Myocyte (in vitro differentiated cells): ENCODE measurements around the gene ST3GAL5. TPM values are rescaled to one million over a fixed set of nuclear protein-coding genes. Genes with fewer than 3 reads are reported as not detected.
"Not testable (repeated sequence)": the region's sequence is repeated elsewhere in the genome, so short reads cannot be mapped to it uniquely, and the experiment has no call there.

Source experiments
- DNase-seq: peaks from one replicate; pipeline ENCODE4 v3.0.0-alpha.2; 2012; ENCODE audit warnings: low read depth
- total RNA-seq: library from RNA; depleted of rRNA; stranded (reverse); fragments of >200 nt; gene quantifications from 2 replicates; pipeline ENCODE4 v1.2.3, GENCODE V29; 2014

Gene ST3GAL5
- total RNA-seq, 1 donor from 2014 or later, result 46.9 TPM

DNA sequence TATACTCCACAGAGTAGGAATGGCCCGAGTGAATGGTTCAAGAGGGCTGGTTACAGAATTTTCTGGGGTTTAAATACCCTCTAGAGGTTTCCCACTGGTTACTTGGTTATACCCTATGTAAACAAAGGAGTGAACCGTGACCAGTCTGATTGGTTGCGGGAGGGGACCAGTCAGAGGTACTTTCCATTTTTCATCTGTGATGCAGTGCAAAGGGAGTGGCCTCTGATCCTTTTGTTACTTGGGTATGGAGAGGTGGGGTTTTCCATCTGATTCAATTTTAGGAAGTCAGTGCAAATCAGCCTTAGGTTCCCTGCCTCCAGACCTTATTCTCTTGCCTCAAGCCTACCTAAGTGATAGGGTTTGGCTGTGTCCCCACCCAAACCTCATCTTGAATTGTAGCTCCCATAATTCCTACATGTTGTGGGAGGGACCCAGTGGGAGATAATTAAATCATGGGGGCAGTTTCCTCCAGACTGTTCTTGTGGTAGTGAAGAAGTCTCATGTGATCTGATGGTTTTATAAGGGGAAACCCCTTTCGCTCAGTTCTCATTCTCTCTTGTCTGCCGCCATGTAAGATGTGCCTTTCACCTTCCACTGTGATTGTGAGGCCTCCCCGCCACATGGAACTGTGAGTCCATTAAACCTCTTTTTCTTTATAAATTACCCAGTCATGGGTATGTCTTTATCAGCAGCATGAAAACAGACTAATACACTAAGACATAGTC lies 5.9 kb upstream of the ST3GAL5 start:
- DNase-seq, result not testable (repeated sequence)

- peak; percentile 65 for DNase-seq
These were observed 4.9 kb upstream of the ST3GAL5 start for GRCh38 chr2:85893428-85894258.

DNA sequence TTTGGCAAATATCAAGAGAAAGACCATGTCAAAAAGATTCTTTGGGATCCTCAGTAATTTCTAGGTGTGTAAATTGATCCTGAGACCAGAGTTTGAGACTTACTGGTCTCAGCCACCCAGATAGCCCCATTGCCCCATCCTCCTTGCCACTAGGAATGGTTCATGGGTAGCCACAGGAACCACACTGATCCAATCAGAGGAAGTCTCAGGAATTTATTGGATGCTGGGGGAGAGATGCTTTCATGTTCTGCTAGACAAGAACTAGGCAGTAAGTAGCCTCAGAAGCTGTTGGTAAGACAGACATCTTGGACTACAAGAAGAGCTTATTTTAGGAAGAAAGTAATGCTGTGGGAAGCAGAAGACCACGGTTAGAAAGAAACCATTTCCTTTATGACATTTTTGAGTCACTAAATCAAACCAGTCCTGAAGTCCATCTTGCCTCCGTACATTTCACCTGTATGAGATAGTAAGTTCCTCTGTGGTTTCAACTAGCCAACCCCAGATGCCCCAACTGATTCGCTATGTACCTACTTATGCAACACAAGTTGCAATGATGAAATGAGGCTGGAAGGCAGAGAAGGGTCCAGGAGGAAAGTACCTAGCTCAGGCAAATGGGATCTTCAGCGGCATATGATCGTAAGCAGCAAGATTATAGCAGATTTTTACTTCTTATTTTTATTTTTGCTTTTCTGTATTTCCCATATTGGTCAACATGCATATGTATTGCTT lies 3.6 kb upstream of the ST3GAL5 start:
- peak; percentile 47 for DNase-seq

DNA sequence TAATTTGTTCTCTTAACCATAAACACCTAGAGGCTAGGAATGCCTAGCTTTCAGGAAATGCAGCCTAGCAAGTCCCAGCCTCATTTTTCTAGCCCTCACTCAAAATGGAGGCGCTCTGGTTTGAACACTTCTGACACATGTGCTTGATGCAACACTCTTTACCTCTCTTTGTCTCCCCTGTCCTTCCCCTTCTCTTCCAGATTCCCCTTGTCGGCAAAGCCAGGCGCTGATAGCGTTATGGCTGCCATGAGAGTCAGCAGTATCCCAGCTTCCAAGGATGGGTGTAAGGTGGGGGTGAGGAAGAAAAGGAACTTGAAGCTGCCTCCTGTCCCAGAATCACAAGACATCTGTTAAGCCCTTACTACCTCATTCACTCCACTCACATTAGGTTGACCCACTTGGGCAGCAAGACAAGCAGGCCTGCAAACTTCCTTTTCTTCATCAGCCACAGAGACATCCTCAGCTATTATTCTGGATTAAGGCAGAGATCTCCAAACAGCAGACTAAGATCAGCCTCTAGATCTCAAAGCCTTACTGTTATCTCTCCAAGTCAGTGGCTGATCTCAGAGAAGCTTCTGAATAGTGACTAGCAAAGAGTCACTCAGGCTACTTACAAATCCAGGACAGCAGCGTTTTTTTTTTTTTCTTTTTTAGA lies 1.9 kb upstream of the ST3GAL5 start:
- DNase-seq, result no peak

DNA sequence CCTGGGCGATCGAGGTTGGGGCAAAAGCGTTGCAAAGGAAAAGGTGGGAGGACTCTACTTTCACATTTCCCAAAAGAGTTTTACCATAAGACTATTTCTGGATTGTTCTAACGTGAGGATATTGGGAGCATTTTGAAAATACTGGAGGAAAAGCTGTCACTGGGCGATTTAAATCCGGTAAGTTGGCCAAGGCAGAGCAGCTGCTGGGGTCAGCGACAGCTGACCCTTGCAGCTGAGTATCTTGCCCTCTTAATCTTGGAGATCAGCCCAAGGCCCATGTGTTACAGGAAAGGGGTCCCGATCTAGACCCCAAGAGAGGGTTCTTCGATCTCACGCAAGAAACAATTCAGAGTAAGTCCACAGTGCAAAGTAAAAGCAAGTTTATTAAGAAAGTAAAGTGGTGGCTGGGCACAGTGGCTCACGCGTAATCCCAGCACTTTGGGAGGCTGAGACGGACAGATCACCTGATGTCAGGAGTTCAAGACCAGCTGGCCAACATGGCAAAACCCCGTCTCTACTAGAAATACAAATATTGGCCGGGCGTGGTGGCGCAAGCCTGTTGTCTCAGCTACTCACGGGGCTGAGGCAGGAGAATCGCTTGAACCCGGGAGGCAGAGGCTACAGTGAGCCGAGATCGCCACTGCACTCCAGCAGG lies 964 bp upstream of the ST3GAL5 start:
- peak; percentile 85 for DNase-seq

DNA sequence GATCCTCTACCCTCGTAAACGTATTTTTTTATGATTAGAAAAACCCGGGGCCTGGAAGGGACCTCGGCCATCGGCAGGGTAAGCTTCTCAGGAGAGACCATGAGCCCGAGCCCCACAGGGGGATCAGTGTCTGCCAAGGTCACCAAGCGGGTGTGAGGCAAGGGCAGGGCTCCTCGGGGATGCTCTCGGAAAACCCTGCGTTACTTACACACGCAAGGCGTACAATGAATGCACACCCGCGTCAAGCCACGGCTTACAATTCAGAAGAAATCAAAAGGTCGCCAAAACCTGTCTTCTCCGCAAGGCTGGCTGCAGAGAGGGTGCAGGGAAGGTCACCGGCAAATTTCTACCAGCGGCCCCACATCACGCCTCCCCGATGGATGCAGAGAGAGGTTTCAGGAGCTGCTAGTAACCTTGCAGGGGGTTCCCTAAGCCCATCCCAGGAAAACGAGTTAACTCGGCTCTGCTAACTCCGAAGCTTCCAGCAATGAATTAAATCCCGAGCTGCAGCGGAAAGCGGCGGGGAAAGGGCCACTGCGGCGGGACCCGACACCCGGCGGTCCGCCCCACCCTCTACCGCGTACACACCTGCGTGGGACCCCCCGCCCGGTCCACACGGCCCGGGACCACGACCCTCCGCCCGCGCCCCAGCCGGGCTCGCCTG lies 638 bp downstream of the ST3GAL5 start:
- no peak for DNase-seq

DNA sequence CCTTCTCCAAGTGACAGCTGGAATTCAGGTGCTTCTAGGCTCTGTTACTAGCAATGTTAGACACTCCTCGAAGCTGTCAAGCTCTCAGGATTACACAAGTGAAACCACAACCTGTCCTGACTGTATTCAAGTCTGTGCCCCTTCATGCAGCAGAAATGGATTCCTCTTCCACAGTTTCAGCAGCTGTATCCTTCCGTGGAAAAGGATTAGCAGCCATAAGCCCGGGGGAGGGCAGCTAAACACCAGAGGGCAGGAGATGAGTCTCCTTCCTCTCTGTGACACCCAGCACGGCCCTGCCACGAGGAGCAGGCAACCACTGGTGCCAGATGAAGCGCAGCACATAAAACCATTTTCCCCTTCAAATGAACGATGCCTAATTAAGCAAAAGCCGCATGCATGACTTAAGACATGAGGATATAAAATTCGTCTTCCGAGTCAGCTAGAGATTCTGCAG lies 1.2 kb downstream of the ST3GAL5 start:
- peak; percentile 76 for DNase-seq

- peak; percentile 92 for DNase-seq
These were observed 2.2 kb downstream of the ST3GAL5 start for GRCh38 chr2:85886590-85886989.

GRCh38 chr2:85886141-85886540 lies 2.6 kb downstream of the ST3GAL5 start:
- DNase-seq, result no peak

DNA sequence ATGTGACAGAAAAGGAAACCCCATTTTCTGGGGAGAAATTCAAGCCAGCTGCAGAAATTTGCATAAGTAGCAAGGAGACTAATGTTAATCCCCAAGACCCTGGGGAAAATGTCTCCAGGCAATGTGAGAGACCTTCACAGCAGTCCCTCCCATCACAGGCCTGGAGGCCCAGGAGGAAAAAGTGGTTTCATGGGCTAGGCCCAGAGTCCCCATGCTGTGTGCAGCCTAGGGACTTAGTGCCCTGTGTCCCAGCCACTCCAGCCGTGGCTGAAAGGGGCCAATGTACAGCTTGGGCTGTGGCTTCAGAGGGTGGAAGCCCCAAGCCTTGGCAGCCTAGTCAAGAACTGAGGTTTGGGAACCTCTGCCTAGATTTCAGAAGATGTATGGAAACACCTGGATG lies 7.0 kb downstream of the ST3GAL5 start:
- not testable (repeated sequence) for DNase-seq

DNA sequence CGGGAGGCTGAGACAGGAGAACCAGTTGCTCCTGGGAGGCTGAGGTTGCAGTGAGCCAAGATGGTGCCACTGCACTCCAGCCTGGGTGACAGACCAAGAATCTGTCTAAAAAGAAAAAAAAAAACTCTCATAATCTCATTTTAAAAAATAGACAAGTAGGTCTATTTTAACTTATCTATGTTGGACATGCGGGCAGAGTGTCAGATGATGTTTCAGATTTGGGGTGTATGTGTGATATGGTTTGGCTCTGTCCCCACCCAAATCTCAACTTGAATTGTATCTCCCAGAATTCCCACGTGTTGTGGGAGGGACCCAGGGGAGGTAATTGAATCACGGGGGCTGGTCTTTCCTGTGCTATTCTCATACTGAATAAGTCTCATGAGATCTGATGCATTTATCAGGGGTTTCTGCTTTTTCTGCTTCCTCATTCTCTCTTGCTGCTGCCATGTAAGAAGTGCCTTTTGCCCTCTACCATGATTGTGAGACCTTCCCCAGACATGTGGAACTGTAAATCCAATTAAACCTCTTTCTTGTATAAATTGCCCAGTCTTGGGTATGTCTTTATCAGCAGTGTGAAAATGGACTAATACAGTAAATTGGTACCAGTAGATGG lies 8.0 kb downstream of the ST3GAL5 start:
- not testable (repeated sequence) for DNase-seq

DNA sequence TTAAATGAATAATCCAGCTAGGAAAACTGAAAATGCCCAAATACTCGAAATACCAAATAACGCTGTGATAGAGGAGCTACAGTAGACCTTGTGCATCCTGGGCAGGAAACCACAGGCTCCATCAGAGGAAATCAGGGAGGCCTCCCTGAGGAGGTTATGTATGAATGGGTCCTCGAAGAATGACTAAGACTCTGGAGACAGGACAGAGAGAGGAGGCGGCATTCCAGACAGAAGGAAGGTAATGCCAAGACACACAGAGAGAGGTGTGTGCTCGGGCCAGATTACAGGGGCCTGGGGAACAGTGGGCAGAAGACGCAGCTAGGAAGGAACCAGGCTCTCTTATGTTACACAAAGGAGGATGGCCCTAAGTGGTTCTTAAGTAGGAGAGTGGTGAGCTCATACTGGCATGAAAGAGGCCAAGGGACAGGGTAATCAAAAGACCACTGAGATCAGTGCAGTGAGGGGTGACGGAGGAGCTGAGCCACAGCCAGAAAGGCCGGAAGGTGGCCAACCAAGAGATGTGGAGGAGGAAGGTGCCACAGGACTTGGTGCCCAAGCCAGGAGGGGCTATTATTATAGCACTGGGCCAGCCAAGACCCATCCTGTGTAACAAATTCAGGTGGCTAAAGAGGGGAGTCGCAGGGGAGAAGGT lies 9.9 kb downstream of the ST3GAL5 start:
- DNase-seq, result no peak

DNA sequence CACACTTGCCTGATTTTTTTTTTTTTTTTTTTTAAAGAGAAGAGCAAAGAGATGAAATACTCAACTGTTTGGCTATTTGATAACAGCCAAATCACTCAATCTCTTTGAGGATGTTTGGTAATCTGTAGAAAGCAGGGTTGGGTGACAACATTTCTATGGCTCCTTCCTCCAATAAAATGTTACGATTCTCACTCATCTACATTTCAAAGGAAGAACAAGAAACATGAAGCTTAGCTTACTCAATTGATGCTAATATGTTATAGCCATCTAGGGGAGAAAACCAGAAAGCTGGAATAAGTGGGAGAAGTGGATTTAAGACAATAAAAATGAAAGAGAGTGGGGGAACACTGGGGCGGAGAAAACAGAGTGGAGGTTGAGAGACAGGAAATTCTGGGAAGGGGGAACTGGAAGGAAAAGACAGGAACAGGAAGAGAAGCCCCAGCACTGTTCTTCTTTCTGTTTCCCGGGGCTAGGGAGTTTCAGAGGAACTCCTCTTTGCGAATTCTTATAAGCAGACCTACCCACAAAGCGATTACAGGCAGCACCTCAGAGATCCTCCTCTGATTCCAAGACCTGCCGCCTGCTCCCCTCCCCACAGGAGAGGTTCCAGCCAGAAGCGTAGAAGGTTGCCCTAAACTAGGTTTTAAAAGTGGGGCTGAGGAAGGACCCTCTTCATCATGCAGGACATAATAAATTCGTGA lies 13.3 kb downstream of the ST3GAL5 start:
- no peak for DNase-seq

DNA sequence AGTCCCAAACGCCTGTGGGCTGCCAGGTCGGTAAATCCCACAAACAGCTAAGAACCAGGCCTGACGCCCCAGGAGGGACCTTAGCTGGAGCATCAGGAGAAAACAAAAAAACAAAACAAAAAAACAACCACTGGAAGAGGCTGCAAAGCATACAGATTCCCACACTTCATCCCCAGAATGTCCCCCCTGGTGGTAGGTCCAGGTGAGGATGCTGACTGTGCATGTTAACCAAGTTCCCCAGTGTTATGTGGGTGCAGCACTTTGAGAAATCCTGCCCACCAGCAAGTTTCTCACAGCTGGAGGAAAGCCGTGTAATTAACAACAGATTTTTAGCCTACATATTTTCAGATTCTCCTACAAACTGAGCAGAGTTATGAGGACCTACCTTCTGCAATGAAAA lies 15.1 kb downstream of the ST3GAL5 start:
- no peak for DNase-seq

DNA sequence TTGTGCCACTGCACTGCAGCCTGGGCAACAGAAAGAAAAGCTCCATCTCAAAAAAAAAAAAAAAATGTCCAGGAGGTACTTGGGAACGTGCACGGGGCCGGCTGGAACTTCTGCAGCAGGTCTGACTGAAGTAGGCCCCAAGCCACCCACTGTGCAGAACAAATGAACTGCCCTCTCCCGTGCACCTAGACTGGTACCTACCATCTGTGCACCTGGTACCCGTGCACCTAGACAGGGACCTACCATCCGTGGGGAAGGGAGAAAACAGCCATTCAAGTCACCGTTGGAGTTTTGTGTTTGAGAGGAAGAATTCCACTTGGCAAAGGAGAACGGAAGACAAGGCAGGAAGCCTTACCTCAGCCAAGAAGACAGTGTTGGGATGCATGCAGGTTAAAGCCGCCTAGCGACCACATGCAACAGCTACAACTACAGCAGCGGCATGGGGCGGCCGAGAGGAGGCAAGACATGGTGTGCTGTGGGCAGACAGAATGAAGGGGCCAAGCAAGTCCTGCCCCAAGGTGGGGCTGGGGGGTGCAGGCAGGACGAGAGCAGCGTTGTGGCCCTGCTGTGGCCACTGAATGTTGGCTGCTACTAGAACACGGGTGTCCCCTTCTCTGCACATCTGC lies 16.1 kb downstream of the ST3GAL5 start:
- DNase-seq, result no peak

- no peak for DNase-seq
These were observed 17.2 kb downstream of the ST3GAL5 start for GRCh38 chr2:85871494-85872164.

DNA sequence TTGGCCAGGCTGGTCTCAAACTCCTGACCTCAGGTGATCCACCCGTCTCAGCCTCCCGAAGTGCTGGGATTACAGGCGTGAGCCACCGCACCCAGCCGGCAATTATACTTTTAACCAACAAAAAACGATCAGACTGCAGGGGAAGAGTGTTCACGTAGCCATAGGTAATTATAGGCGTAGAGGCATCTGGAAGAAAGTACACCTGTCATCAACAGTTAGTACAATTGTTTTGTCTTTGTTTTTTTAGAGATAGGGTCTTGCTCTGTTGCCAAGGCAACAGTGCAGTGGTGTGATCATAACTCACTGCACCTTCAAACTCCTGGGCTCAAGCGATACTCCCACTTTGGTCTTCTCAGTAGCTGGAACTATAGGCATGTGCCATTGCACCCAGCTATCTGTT lies 20.0 kb downstream of the ST3GAL5 start:
- no peak for DNase-seq
